Tibial artery (tissue), 4 donors: ENCODE measurements around the gene RAD51B.

ENCODE experiments used
- DNase-seq, 2 donors: peaks; one replicate each; pipeline ENCODE4 v3.0.0-alpha.2; 2019
- H3K27ac ChIP-seq, 2 donors: fragments of 200-600 bp; sonication (generic) in 1 of 2; 1 replicate in 1 of 2; 2 replicates in 1 of 2; pipeline ENCODE4 v1.5.1; 2018 to 2019; ENCODE audit warnings: mild to moderate bottlenecking in 1 of 2
- H3K27me3 ChIP-seq, 2 donors: fragments of 200-600 bp; sonication (generic) in 1 of 2; one replicate each; pipeline versions ENCODE4 v1.5.1 to v1.6.0; 2016 to 2019
- H3K36me3 ChIP-seq, 3 donors: fragments of 200-600 bp; sonication (generic) in 2 of 3; one replicate each; pipeline ENCODE4 v1.5.1; 2016 to 2019; ENCODE audit warnings: mild to moderate bottlenecking in 2 of 3
- H3K4me1 ChIP-seq, 4 donors: fragments of 200-600 bp; sonication (generic) in 2 of 4; 1 replicate in 3 of 4; 2 replicates in 1 of 4; pipeline ENCODE4 v1.5.1; 2016 to 2019
- H3K4me3 ChIP-seq, 2 donors: fragments of 200-600 bp; sonication (generic) in 1 of 2; 1 replicate in 1 of 2; 2 replicates in 1 of 2; pipeline ENCODE4 v1.5.1; 2018 to 2019; ENCODE audit warnings: mild to moderate bottlenecking in 2 of 2
- H3K9me3 ChIP-seq, 3 donors: fragments of 200-600 bp; sonication (generic) in 1 of 3; one replicate each; pipeline ENCODE4 v1.5.1; 2016 to 2019
- CTCF ChIP-seq, 2 experiments: fragments of 200-600 bp in 1 of 2; fragments of 450-650 bp in 1 of 2; IDR thresholded peaks; one replicate each; pipeline ENCODE4 v1.5.1; 2017 to 2019; ENCODE audit warnings: antibody characterized with exemption in 2 of 2, mild to moderate bottlenecking in 1 of 2, moderate library complexity in 1 of 2
- intact Hi-C: fragments of 100-400 bp; cut with DNase I; formaldehyde crosslinking; loops from one replicate; pipeline ENCODE4 v1.15.0; 2023; ENCODE audit warnings: low total_unique reads

Gene RAD51B

GRCh38 chr14:67886191-67886590 is 66.6 kb downstream of the RAD51B start:
- Histone ChIP-seq H3K4me1 (no peaks in the 10 kb centered on the region), H3K4me3 (no peak overlapping the region), H3K36me3 (no peaks in the 10 kb centered on the region), H3K27ac (no peak overlapping the region), H3K27me3 (no peaks in the 10 kb centered on the region), H3K9me3 (no peaks in the 10 kb centered on the region)
- no peak for TF ChIP-seq CTCF (IDR thresholded peaks at IDR 0.05)
- no peak for DNase-seq
- intact Hi-C loops: loop anchor here (5.0 kb wide), 1 partner anchor 41 kb away; no protein-coding TSS in a partner anchor

GRCh38 chr14:67887478-67887877 is 67.9 kb downstream of the RAD51B start:
- Histone ChIP-seq H3K36me3 (no peaks in the 10 kb centered on the region), H3K27ac (no peak overlapping the region), H3K4me1 (no peaks in the 10 kb centered on the region), H3K27me3 (no peaks in the 10 kb centered on the region), H3K9me3 (no peaks in the 10 kb centered on the region), H3K4me3 (no peak overlapping the region)
- DNase-seq: no peak
- intact Hi-C loops: loop anchor here (5.0 kb wide), 1 partner anchor 40 kb away; no protein-coding TSS in a partner anchor
- TF ChIP-seq CTCF (IDR thresholded peaks at IDR 0.05): no peak

DNA sequence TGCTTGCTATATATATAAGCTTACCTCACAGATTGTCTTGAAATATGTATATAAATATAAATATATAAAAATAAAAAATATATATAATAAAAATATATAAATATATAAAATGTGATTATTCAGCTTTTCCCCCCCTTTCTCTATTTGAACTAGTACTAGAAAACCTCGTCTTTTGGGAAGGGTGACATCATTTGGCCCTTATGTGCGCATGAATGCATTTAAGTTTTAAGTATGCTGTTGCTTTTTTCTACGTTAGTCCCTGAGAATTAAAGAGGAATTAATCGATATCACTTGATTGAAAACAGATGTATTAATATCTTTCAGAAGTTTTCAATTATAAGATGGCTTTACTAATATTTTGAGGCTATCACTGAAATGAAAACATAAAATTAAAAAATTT is 69.9 kb downstream of the RAD51B start:
- DNase-seq: no peak
- Histone ChIP-seq H3K36me3 (no peaks in the 10 kb centered on the region), H3K27me3 (no peaks in the 10 kb centered on the region), H3K27ac (no peak overlapping the region), H3K4me1 (no peaks in the 10 kb centered on the region), H3K9me3 (no peaks in the 10 kb centered on the region), H3K4me3 (no peak overlapping the region)
- intact Hi-C loops: loop anchor here (5.0 kb wide), 1 partner anchor 38 kb away; no protein-coding TSS in a partner anchor
- no peak for TF ChIP-seq CTCF (IDR thresholded peaks at IDR 0.05)

GRCh38 chr14:67892466-67893100 is 73.0 kb downstream of the RAD51B start:
- no peaks in the 10 kb centered on the region for H3K4me1 ChIP-seq
- no peak for DNase-seq
- H3K27me3 ChIP-seq: no peaks in the 10 kb centered on the region
- no peak overlapping the region for H3K4me3 ChIP-seq
- no peaks in the 10 kb centered on the region for H3K36me3 ChIP-seq
- no peak for TF ChIP-seq CTCF (IDR thresholded peaks at IDR 0.05)
- intact Hi-C loops: no loop called here
- H3K9me3 ChIP-seq: no peaks in the 10 kb centered on the region
- no peak overlapping the region for H3K27ac ChIP-seq

- Histone ChIP-seq H3K27ac (no peak overlapping the region), H3K4me3 (no peak overlapping the region), H3K9me3 (peaks cover 0 to 6% (median 0%) of the 10 kb centered on the region in 3 donors), H3K27me3 (no peaks in the 10 kb centered on the region), H3K36me3 (peaks cover 0 to 4% (median 0%) of the 10 kb centered on the region in 3 donors), H3K4me1 (no peaks in the 10 kb centered on the region)
- intact Hi-C loops: no loop called here
- no peak for DNase-seq
- TF ChIP-seq CTCF (IDR thresholded peaks at IDR 0.05): no peak
Observed at GRCh38 chr14:67900231-67900630, 80.7 kb downstream of the RAD51B start.
